Fibroblast of lung (primary cell): Measurements from ENCODE around the gene MAPKAPK3. TPM values are rescaled to one million over a fixed set of nuclear protein-coding genes. Genes with fewer than 3 reads are reported as not detected.

Source experiments
- DNase-seq, 2 donors: peaks; one replicate each; pipeline versions ENCODE4 v3.0.0 to v3.0.0-alpha.2; 2010; ENCODE audit warnings: low read depth in 2 of 2
- H2AFZ ChIP-seq: 2 replicates; pipeline ENCODE4 v1.5.1; 2012; ENCODE audit warnings: low read length, control low read depth, inconsistent platforms
- H3K27ac ChIP-seq: 2 replicates; pipeline ENCODE4 v1.5.1; 2011; ENCODE audit warnings: low read length, control low read depth; ENCODE audit not compliant: insufficient read depth
- H3K27me3 ChIP-seq: 2 replicates; pipeline ENCODE4 v1.5.1; 2011; ENCODE audit warnings: mild to moderate bottlenecking, low read length; ENCODE audit not compliant: control insufficient read depth, insufficient read depth
- H3K36me3 ChIP-seq: 2 replicates; pipeline ENCODE4 v1.5.1; 2011; ENCODE audit warnings: low read length; ENCODE audit not compliant: control insufficient read depth, insufficient read depth
- H3K4me1 ChIP-seq: 2 replicates; pipeline ENCODE4 v1.5.1; 2011; ENCODE audit warnings: low read length; ENCODE audit not compliant: control insufficient read depth, insufficient read depth; ENCODE audit errors: extremely low read depth
- H3K4me2 ChIP-seq: 2 replicates; pipeline ENCODE4 v1.5.1; 2011; ENCODE audit warnings: low read length, control low read depth; ENCODE audit not compliant: insufficient read depth; ENCODE audit errors: extremely low read depth
- H3K4me3 ChIP-seq, 4 experiments: fragments of 200-600 bp in 1 of 4; sonication (generic) in 1 of 4; replicated peaks in 1 of 4; 2 replicates each; pipeline ENCODE4 v1.5.1; 2011 to 2016; ENCODE audit warnings: low read length in 4 of 4, low read depth in 3 of 4, mild to moderate bottlenecking in 3 of 4, control low read depth in 2 of 4, inconsistent platforms in 1 of 4, mixed read lengths in 1 of 4; ENCODE audit not compliant: insufficient read depth in 1 of 4; ENCODE audit errors: control extremely low read depth in 1 of 4
- H3K79me2 ChIP-seq: 2 replicates; pipeline ENCODE4 v1.5.1; 2012; ENCODE audit warnings: mild to moderate bottlenecking, low read length, inconsistent platforms; ENCODE audit not compliant: control insufficient read depth, insufficient read depth
- H3K9ac ChIP-seq: 2 replicates; pipeline ENCODE4 v1.5.1; 2011; ENCODE audit warnings: mild to moderate bottlenecking, low read length, control low read depth; ENCODE audit not compliant: insufficient read depth
- H3K9me3 ChIP-seq: 2 replicates; pipeline ENCODE4 v1.5.1; 2012; ENCODE audit warnings: low read depth, low read length; ENCODE audit not compliant: control insufficient read depth, insufficient read depth
- H4K20me1 ChIP-seq: 2 replicates; pipeline ENCODE4 v1.5.1; 2011; ENCODE audit warnings: low read length; ENCODE audit not compliant: control insufficient read depth, insufficient read depth; ENCODE audit errors: extremely low read depth
- EZH2 ChIP-seq: IDR thresholded peaks from 2 replicates; pipeline ENCODE4 v1.5.1; 2012; ENCODE audit warnings: low read length, control low read depth, mild to moderate bottlenecking; ENCODE audit errors: missing control alignments
- polyA plus RNA-seq, 2 donors: library from polyadenylated mRNA; depleted of rRNA in 1 of 2; stranded (reverse) in 1 of 2; unstranded in 1 of 2; fragments of >200 nt; gene quantifications; 2 replicates each; pipeline ENCODE4 v1.2.1, GENCODE V29; 2011 to 2012; ENCODE audit warnings: missing spikeins in 1 of 2
- total RNA-seq: library from RNA; depleted of rRNA; stranded (reverse); fragments of >200 nt; gene quantifications from 2 replicates; pipeline ENCODE4 v1.2.1, GENCODE V29; 2014
- TF ChIP-seq, protein P1 (sequence below), 2 donors: IDR thresholded peaks in 1 of 2; conservative IDR thresholded peaks in 1 of 2; 1 replicate in 1 of 2; 2 replicates in 1 of 2; pipeline ENCODE4 v1.5.1; 2011 to 2012; ENCODE audit warnings: low read length in 2 of 2, control low read depth in 1 of 2, inconsistent platforms in 1 of 2, low read depth in 1 of 2, mild to moderate bottlenecking in 1 of 2

The MAPKAPK3 gene
- total and polyA plus RNA-seq, 2 donors (not counting 1 experiment from before 2014, with no cell fraction given): 34.3 to 38.4 TPM

- no peaks in the 10 kb centered on the region for H3K9me3 ChIP-seq
Measured at GRCh38 chr3:50651445-50651844, 34.5 kb downstream of the MAPKAPK3 start.

DNA sequence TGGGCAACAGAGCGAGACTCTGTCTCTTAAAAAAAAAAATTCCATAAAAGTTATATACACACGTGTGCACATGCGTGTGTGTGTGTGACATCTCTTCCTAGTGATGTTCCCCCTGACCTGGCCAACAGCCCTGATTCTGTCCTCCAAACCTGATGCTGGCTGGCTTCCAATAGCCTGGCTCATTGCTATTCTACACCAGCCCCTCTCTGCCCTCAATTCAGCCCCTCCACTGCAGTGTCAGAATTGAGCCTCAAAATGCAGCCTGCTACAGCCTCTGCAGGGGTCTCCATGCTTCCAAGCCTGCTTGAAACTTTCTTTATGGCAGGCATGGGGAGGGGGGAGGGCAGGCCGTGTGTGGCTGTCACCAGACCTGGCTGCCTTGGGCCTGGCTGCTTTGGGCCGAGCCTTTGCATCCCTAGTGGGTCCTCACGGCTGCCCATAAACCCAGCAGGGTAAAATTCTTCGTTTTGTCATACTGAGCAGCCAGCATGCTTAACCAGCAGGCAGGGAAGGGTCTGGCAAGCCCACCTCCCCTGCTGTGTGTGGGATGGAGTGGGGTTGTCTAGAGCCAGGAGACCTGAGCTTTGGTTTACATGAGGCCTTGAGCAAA, 35.1 kb downstream of the MAPKAPK3 start:
- Histone ChIP-seq H3K9me3 (no peaks in the 10 kb centered on the region), H3K79me2 (no peaks in the 10 kb centered on the region), H3K4me3 (no peak overlapping the region), H3K9ac (no peak overlapping the region), H4K20me1 (no peaks in the 10 kb centered on the region), H3K27ac (no peak overlapping the region), H3K36me3 (no peaks in the 10 kb centered on the region), H3K27me3 (no peaks in the 10 kb centered on the region), H2AFZ (no peak overlapping the region), H3K4me1 (no peaks in the 10 kb centered on the region), H3K4me2 (no peak overlapping the region)
- no peak for DNase-seq
- TF ChIP-seq EZH2: no peak

More at GRCh38 chr3:50651445-50651844, 34.5 kb downstream of the MAPKAPK3 start:
- H3K9ac ChIP-seq: no peak overlapping the region
- no peak for DNase-seq
- H3K4me1 ChIP-seq: no peaks in the 10 kb centered on the region
- no peaks in the 10 kb centered on the region for H3K79me2 ChIP-seq
- no peaks in the 10 kb centered on the region for H3K27me3 ChIP-seq
- TF ChIP-seq EZH2: no peak
- TF ChIP-seq, protein P1, sequence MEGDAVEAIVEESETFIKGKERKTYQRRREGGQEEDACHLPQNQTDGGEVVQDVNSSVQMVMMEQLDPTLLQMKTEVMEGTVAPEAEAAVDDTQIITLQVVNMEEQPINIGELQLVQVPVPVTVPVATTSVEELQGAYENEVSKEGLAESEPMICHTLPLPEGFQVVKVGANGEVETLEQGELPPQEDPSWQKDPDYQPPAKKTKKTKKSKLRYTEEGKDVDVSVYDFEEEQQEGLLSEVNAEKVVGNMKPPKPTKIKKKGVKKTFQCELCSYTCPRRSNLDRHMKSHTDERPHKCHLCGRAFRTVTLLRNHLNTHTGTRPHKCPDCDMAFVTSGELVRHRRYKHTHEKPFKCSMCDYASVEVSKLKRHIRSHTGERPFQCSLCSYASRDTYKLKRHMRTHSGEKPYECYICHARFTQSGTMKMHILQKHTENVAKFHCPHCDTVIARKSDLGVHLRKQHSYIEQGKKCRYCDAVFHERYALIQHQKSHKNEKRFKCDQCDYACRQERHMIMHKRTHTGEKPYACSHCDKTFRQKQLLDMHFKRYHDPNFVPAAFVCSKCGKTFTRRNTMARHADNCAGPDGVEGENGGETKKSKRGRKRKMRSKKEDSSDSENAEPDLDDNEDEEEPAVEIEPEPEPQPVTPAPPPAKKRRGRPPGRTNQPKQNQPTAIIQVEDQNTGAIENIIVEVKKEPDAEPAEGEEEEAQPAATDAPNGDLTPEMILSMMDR (conservative IDR thresholded peaks at IDR 0.05 in 1 of 2, IDR thresholded peaks at IDR 0.05 in 1 of 2; ENCODE audit: low read depth in 1 of 2, low read length in 2 of 2): no peak
- H4K20me1 ChIP-seq: no peaks in the 10 kb centered on the region
- no peaks in the 10 kb centered on the region for H3K36me3 ChIP-seq
- no peak overlapping the region for H3K4me2 ChIP-seq
- H3K27ac ChIP-seq: no peak overlapping the region
- no peak overlapping the region for H2AFZ ChIP-seq
- H3K4me3 ChIP-seq: no peak overlapping the region

DNA sequence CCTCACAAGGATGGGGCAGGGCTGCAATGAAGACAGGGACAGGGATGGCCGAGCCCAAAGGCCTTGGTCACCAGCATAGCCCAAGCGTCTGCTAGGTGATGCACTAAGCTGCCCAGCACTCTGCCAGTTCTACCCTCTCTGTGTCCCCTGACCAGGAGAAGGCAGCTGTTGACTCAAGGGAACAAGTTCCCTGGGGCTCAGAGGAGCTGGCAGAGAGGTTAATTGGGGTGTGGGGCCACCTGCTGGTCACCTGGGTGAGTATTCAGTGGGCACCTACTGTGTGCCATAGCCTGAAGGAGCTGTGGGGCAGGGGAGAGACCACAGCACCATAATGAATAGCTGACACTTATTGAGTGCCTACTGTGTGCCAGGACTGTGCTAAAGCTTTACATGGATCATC, 35.8 kb downstream of the MAPKAPK3 start:
- H3K4me1 ChIP-seq: no peaks in the 10 kb centered on the region
- H3K4me2 ChIP-seq: no peak overlapping the region

More for the DNA sequence above, 35.8 kb downstream of the MAPKAPK3 start:
- TF ChIP-seq EZH2: no peak
- TF ChIP-seq, protein P1 (conservative IDR thresholded peaks at IDR 0.05 in 1 of 2, IDR thresholded peaks at IDR 0.05 in 1 of 2; ENCODE audit: low read depth in 1 of 2, low read length in 2 of 2): peak; percentile 24 to 33
- Histone ChIP-seq H3K27me3 (no peaks in the 10 kb centered on the region), H4K20me1 (no peaks in the 10 kb centered on the region), H3K36me3 (no peaks in the 10 kb centered on the region), H2AFZ (no peak overlapping the region), H3K9me3 (no peaks in the 10 kb centered on the region), H3K27ac (no peak overlapping the region), H3K79me2 (no peaks in the 10 kb centered on the region), H3K9ac (no peak overlapping the region), H3K4me3 (no peak overlapping the region)
- DNase-seq: peak in 1 of 2 donors; percentile 17
